AG04449 (cell line): ENCODE data around the gene ADGRV1.
A peak's percentile ranks its signal among the peaks of the same experiment; 100 is the strongest.

Experiments used
- CTCF ChIA-PET: fragments of 350-600 bp; formaldehyde crosslinking; extraction: SDS; loops from one replicate; lab custom pipeline; 2021; ENCODE audit warnings: antibody characterized with exemption; lab: Yijun Ruan, JAX
- POLR2A ChIA-PET: fragments of 400-600, 350-600 bp; formaldehyde crosslinking; extraction: SDS; loops from one replicate; lab custom pipeline; 2020; ENCODE audit warnings: antibody characterized with exemption, inconsistent platforms; lab: Yijun Ruan, JAX
- DNase-seq: peaks from one replicate; pipeline ENCODE4 v3.0.0-alpha.2; 2010; ENCODE audit warnings: low read depth, low spot score
- H3K4me3 ChIP-seq: 2 replicates; pipeline ENCODE4 v1.5.1; 2011; ENCODE audit warnings: low read depth, mild to moderate bottlenecking, control low read depth, low read length
- CTCF ChIP-seq: IDR thresholded peaks from one replicate; pipeline ENCODE4 v1.5.1; 2011; ENCODE audit warnings: mild to moderate bottlenecking, moderate library complexity, low read length, control low read depth, inconsistent platforms; ENCODE audit not compliant: insufficient read depth; ENCODE audit errors: missing control alignments

The ADGRV1 gene

GRCh38 chr5:91155274-91155673, 596.7 kb downstream of the ADGRV1 start:
- POLR2A ChIA-PET = interaction anchor here (0.6 kb wide), 1 partner anchor 365 kb away, joined by 3 read pairs; no protein-coding TSS in a partner anchor
- no peak for TF ChIP-seq CTCF
- no peak overlapping the region for H3K4me3 ChIP-seq
- CTCF ChIA-PET = interaction anchor here (1.7 kb wide), 1 partner anchor 10 kb away, joined by 3 read pairs; no protein-coding TSS in a partner anchor
- DNase-seq = no peak

GRCh38 chr5:91156242-91156641, 597.6 kb downstream of the ADGRV1 start:
- POLR2A ChIA-PET = no interaction called here
- no peak for TF ChIP-seq CTCF
- DNase-seq = no peak
- H3K4me3 ChIP-seq = no peak overlapping the region
- CTCF ChIA-PET = interaction anchor here (1.7 kb wide), 1 partner anchor 11 kb away, joined by 3 read pairs; no protein-coding TSS in a partner anchor

GRCh38 chr5:91158011-91158410, 599.4 kb downstream of the ADGRV1 start:
- CTCF ChIA-PET = no interaction called here
- no peak for TF ChIP-seq CTCF
- H3K4me3 ChIP-seq = no peak overlapping the region
- DNase-seq = no peak
- POLR2A ChIA-PET = no interaction called here

GRCh38 chr5:91159647-91160046, 601.0 kb downstream of the ADGRV1 start:
- ChIA-PET POLR2A (no interaction called here), CTCF (interaction anchor here (0.6 kb wide), 1 partner anchor 15 kb away, joined by 3 read pairs; no protein-coding TSS in a partner anchor)
- DNase-seq = no peak
- no peak for TF ChIP-seq CTCF
- no peak overlapping the region for H3K4me3 ChIP-seq

GRCh38 chr5:91160714-91161285, 602.2 kb downstream of the ADGRV1 start:
- ChIA-PET CTCF (interaction anchor here (1.5 kb wide), 1 partner anchor 224 kb away, joined by 4 read pairs; no protein-coding TSS in a partner anchor), POLR2A (interaction anchor here (0.7 kb wide), 1 partner anchor 9 kb away, joined by 3 read pairs; no protein-coding TSS in a partner anchor)
- no peak for TF ChIP-seq CTCF
- no peak for DNase-seq
- H3K4me3 ChIP-seq = no peak overlapping the region

GRCh38 chr5:91162534-91163381, 604.2 kb downstream of the ADGRV1 start:
- H3K4me3 ChIP-seq = no peak overlapping the region
- DNase-seq = peak; percentile 57
- TF ChIP-seq CTCF = no peak
- ChIA-PET CTCF (interaction anchor here (1.7 kb wide), 1 partner anchor 61 kb away, joined by 3 read pairs; no protein-coding TSS in a partner anchor), POLR2A (interaction anchor here (0.7 kb wide), 1 partner anchor 11 kb away, joined by 4 read pairs; no protein-coding TSS in a partner anchor)
